ENCODE measurements around the gene ST8SIA1. TPM values are rescaled to one million over a fixed set of nuclear protein-coding genes. Genes with fewer than 3 reads are reported as not detected.

Gene ST8SIA1
- total and polyA plus RNA-seq, 2 of the 8 experiments (the other 6 are each of a cell fraction or from before 2014, with no cell fraction given): 1.9 to 4.4 TPM

- H2BK20ac ChIP-seq (ENCODE audit: low read length): no peak overlapping the region
- CTCF ChIA-PET (ENCODE audit: partially characterized antibody): interaction anchor here (0.5 to 2.9 kb wide), 15 partner anchors 8 to 674 kb away, joined by 3 to 11 read pairs (median 4); no protein-coding TSS in a partner anchor
- H3K9me3 ChIP-seq (ENCODE audit: insufficient read depth in 2 of 2, low read depth in 1 of 2, low read length in 1 of 2): no peaks in the 10 kb centered on the region
- no peak overlapping the region for H3K14ac ChIP-seq (ENCODE audit: insufficient read length)
- FAIRE-seq: no peak
- H2BK15ac ChIP-seq (ENCODE audit: low read length): no peak overlapping the region
- H2BK5ac ChIP-seq (ENCODE audit: low read depth, low read length): no peak overlapping the region
- no peaks in the 10 kb centered on the region for H3K79me1 ChIP-seq (ENCODE audit: low read depth, low read length)
- no peaks in the 10 kb centered on the region for H3K36me3 ChIP-seq (ENCODE audit: control insufficient read depth in 2 of 4, insufficient read depth in 4 of 4, low read length in 3 of 4)
- no peak overlapping the region for H4K91ac ChIP-seq (replicated peaks; ENCODE audit: insufficient read length, low read length)
- no peak overlapping the region for H3K4me2 ChIP-seq (ENCODE audit: insufficient read depth in 1 of 2, low read depth in 2 of 2, low read length in 2 of 2)
- POLR2A ChIA-PET (ENCODE audit: partially characterized antibody): no interaction called here
- H4K5ac ChIP-seq (ENCODE audit: insufficient read length, low read depth, low read length): no peak overlapping the region
- no peak overlapping the region for H3K4me3 ChIP-seq (ENCODE audit: extremely low read depth in 1 of 4, insufficient read depth in 2 of 4, low read depth in 3 of 4, low read length in 4 of 4)
- H3K56ac ChIP-seq (replicated peaks; ENCODE audit: insufficient read length, low read depth, low read length): no peak overlapping the region
- H3K27me3 ChIP-seq (replicated peaks in 1 of 4; ENCODE audit: control insufficient read depth in 3 of 4, extremely low read depth in 1 of 4, insufficient read depth in 3 of 4, low read length in 3 of 4): no peaks in the 10 kb centered on the region
- 67% methylated on average over 1 of the region's 1 CpG; no CpG with 5 or more reads in 1 of the 2 experiments for WGBS, 2 experiments (ENCODE audit: extremely low coverage in 1 of 2, insufficient coverage in 1 of 2, insufficient read length in 1 of 2, insufficient replicate concordance in 2 of 2, low coverage in 1 of 2, low lambda C conversion rate in 2 of 2, missing lambda C conversion rate in 1 of 2)
- H3K4ac ChIP-seq (replicated peaks; ENCODE audit: insufficient read length, low read depth, low read length): no peak overlapping the region
- H3K9ac ChIP-seq (replicated peaks in 1 of 4; ENCODE audit: extremely low read depth in 1 of 4, low read depth in 3 of 4, low read length in 3 of 4): no peak overlapping the region
- H3K4me1 ChIP-seq (replicated peaks in 1 of 4; ENCODE audit: control insufficient read depth in 3 of 4, insufficient read depth in 4 of 4, low read length in 3 of 4): 0 out of 7 replicates have a peak, but pooled peaks cover 0 to 2% (median 0%) of the 10 kb centered on the region in 4 experiments
- TF ChIP-seq, protein P1, sequence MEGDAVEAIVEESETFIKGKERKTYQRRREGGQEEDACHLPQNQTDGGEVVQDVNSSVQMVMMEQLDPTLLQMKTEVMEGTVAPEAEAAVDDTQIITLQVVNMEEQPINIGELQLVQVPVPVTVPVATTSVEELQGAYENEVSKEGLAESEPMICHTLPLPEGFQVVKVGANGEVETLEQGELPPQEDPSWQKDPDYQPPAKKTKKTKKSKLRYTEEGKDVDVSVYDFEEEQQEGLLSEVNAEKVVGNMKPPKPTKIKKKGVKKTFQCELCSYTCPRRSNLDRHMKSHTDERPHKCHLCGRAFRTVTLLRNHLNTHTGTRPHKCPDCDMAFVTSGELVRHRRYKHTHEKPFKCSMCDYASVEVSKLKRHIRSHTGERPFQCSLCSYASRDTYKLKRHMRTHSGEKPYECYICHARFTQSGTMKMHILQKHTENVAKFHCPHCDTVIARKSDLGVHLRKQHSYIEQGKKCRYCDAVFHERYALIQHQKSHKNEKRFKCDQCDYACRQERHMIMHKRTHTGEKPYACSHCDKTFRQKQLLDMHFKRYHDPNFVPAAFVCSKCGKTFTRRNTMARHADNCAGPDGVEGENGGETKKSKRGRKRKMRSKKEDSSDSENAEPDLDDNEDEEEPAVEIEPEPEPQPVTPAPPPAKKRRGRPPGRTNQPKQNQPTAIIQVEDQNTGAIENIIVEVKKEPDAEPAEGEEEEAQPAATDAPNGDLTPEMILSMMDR (IDR thresholded peaks at IDR 0.05; ENCODE audit: control extremely low read depth in 1 of 3, insufficient read depth in 1 of 3, low read depth in 1 of 3, low read length in 3 of 3): peak in 2 of 3 experiments; percentile 59 to 62; a peak in 3 of 4 replicates
- TF ChIP-seq CBX5 (IDR thresholded peaks at IDR 0.05; ENCODE audit: low read depth, low read length) (no peak), EGR1 (IDR thresholded peaks at IDR 0.05; ENCODE audit: borderline replicate concordance, low read depth, low read length) (no peak), RAD21 (IDR thresholded peaks at IDR 0.05 in 1 of 2, conservative IDR thresholded peaks at IDR 0.05 in 1 of 2; ENCODE audit: low read depth in 2 of 2, low read length in 2 of 2) (peak; percentile 60 to 67)
- H2BK120ac ChIP-seq (replicated peaks; ENCODE audit: low read depth, low read length): no peak overlapping the region
- H2BK12ac ChIP-seq (ENCODE audit: low read depth, low read length): no peak overlapping the region
- H3K23ac ChIP-seq (ENCODE audit: insufficient read length): no peak overlapping the region
- no peak overlapping the region for H2AK5ac ChIP-seq (ENCODE audit: low read depth, low read length)
- no peak for DNase-seq (ENCODE audit: low read depth in 1 of 2, low spot score in 2 of 2)
- H3K79me2 ChIP-seq (ENCODE audit: control insufficient read depth in 1 of 2, insufficient read depth in 2 of 2, low read length in 2 of 2): no peaks in the 10 kb centered on the region
- H4K8ac ChIP-seq (ENCODE audit: extremely low read depth, insufficient read depth, low read length): no peak overlapping the region
- no peak overlapping the region for H3K27ac ChIP-seq (ENCODE audit: low read depth, low read length)
- H2AFZ ChIP-seq (ENCODE audit: low read length): no peak overlapping the region
- H3K18ac ChIP-seq (ENCODE audit: extremely low read depth, low read length): no peak overlapping the region
- H3K23me2 ChIP-seq (ENCODE audit: low read depth, low read length): no peaks in the 10 kb centered on the region
- H4K20me1 ChIP-seq (replicated peaks in 1 of 2; ENCODE audit: control insufficient read depth in 1 of 2, insufficient read depth in 2 of 2, low read length in 2 of 2): no peaks in the 10 kb centered on the region
Observed at GRCh38 chr12:22231836-22232235, 102.7 kb downstream of the ST8SIA1 start.
